ENCODE data around the gene LIN9.

DNA sequence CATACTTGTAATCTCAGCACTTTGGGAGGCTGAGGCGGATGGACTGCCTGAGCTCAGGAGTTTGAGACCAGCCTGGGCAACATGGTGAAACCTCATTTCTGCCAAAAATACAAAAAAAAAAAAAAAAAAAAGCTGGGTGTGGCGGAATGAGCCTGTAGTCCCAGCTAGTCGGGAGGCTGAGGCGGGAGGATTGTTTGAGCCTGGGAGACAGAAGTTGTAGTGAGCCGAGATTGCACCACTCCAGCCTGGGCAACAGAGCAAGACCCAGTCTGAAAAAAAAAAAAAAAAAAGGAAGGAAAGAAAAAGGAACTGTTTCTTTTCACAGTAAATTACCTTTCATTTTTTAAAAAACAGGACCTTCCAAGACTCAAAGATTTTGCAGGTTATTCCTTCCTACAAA lies 29.5 kb downstream of the LIN9 start:
- TF ChIP-seq CTCF (IDR thresholded peaks at IDR 0.05; ENCODE audit: low read depth, low read length) (no peak), EZH2phosphoT487 (IDR thresholded peaks at IDR 0.05; ENCODE audit: low read depth) (no peak)
